Stimulated activated CD8-positive, alpha-beta memory T cell treated with anti-CD3 and anti-CD28 coated beads, Interleukin-4, amount 100 ng/mL, for 24 hours (primary cell): ENCODE data around the gene SGTB.
"Not testable (repeated sequence)": the region's sequence is repeated elsewhere in the genome, so short reads cannot be mapped to it uniquely, and the experiment has no call there.

Experiments
- DNase-seq: peaks from one replicate; pipeline ENCODE4 v3.0.0-alpha.2; 2020; ENCODE audit warnings: low read depth

The SGTB gene

DNA sequence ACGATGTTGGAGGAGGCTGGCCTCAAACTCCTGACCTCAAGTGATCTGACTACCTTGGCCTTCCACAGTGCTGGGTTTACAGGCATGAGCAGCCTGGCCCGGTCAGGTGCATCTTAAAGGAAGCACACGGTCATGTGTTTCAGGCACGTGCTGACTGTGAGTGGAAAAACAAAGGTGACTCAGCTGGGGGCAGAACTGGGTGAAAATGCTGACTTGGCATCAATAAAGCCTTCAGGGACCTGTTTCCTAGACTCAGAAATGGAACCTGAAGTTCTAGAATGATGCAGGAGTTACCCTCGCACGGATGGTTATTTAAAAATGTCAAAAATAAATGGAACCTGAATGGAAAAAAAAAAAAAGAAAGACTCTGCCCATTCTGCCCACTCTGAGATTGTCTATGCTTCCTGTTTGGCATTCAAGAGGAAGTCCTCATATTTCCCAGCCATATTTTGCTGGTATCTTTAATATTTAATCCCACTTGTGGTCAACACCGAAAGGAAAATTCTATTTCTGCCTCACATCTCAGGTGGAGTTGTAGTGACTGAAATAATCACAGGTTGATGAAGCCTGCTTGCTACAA is 12.4 kb upstream of the SGTB start:
- not testable (repeated sequence) for DNase-seq

DNA sequence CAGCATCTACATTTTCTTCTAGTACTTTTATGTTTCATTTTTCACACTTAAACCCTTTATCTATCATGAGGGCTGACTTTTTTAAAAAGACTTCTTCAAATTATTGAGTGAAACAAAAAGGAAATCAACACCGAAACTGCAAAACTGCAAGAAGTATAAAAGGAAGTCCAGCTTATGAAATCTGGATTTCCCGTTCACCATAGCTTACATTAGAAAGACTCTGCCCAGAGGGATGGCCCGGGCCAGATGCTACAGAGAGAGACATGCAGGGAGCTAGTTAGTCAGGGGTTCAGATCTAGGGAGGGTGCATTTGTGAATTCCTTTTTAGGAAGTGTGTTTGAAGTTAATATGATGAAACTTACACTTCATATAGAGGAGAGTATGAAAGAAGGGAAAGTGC is 10.1 kb upstream of the SGTB start:
- not testable (repeated sequence) for DNase-seq

DNA sequence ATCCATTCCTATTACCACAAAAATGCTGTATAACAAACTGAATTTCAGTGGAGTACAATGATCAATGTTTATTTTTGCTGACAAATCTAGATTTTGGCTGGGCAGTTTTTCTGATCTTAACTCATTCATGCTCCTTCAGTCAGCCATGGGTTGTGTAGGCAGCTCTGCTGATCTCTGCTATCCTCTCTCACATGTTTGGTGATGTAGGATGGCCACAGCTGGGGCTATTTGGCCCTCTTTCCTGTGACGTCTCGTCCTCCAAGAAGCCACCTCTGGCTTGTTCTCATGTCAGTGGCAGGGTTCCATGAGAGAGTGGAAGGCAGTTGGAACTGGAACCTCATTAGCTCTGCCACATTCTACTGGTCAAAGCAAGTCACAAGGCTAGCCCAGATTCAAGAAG is 9.0 kb upstream of the SGTB start:
- no peak for DNase-seq

DNA sequence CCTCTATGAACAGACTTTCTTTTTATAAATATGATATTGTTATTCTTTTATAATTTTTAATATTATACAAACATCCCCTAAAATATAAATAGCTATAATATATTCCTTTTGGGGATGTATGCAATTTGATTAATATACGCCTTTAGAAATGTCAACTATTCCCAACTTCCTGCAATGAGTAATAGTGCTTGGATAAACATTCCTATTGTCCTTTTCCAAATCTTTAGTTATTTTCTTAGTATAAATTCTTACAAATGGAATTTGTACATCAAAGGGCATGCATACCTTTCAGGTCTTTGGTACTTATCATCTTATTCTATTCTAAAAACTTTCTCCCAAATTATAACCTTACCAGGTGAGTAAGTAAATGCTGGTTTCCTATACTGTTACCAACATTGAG is 6.3 kb upstream of the SGTB start:
- no peak for DNase-seq

DNA sequence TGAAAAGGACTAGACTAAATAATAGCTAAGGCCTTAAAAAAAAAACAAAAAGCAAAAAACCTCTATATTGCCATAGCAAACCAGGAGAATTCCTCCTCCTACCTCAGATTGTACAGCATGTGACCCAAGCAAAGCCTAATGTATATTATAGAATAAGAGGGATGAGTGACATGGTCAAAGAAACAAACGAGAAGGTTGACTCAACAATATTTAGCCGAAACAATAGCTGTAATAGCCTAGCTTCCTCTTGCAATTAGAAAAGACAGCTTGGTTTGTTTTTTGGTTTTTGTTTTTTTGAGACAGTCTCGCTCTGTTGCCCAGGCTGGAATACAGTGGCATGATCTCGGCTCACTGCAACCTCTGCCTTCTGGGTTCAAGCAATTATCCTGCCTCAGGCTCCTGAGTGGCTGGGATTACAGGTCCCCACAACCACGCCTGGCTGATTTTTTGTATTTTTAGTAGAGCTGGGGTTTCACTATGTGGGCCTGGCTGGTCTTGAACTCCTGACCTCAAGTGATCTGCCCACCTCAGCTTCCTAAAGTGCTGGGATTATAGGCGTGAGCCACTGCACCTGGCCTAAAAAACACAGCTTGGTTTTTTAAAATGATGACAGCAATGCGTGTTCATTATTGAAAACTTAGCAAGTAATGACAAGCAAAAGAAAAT is 5.7 kb upstream of the SGTB start:
- no peak for DNase-seq

DNA sequence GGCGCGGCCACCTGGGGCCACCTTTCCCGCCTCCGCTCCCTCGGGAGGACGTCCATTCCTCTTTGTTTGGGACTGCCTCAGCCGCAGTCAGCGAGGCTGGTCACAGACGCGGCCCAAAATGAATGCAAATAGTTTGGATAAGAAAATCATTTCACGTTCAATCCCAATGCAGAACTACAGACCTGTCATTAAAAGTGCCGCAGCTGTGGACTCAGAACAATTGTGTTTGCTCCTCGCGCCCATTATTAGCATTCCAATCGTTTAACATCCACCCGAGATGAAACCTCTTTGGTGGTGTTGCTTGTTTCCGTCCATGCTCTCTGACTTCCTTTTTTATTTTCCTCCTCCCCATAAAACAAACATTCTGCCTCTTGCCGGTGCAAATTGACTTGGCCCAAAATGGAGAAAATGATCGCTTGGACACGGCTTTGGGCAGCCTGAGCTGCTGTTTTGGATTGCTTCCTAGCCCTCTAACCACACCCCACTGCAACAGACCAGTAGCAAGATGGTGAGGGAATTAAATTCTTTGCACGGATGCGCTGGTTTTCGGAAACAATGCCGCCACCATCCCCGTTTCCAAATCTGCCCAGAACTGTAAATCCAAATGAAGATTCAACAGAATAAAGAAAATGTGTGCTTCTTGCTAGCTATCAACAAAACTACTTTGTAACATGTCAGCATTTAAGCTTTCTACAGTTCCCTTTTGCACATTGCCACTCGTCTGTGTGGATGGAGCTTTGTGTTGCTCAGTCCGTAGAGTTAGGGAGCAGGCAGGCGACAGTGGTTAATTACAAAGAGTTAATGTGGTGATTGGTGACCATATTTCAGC is 880 bp upstream of the SGTB start:
- DNase-seq, result no peak

DNA sequence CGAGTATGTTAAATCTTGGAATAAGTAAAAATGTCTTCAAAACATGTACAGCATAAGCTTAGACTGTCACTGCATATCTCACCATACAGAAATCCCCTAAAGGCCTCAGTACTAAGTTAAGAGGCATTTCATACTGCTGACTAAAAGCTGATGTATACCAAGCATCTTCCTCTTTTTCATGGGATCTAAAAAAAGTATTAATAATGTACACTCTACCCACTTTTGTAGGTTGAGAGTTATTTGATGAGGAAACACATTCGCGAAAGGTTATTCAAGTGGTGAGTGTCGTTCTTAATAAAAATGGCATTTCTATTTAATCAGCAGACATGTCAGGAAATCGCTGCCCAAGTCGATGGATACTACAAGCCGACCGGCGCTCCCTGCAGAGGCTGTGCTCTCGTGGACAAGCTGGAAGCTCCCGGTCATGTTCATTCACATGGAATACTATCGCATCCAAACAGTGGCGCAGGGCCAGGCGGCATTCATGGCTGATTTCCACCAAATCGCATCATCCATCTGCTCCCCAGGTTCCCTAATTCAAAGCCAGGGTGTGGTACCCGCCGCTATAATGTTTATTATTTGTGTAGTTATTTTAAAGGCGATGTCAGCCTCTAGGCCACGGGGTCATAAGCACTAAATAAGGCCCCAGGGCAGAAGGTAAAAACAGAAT is 724 bp downstream of the SGTB start:
- no peak for DNase-seq

DNA sequence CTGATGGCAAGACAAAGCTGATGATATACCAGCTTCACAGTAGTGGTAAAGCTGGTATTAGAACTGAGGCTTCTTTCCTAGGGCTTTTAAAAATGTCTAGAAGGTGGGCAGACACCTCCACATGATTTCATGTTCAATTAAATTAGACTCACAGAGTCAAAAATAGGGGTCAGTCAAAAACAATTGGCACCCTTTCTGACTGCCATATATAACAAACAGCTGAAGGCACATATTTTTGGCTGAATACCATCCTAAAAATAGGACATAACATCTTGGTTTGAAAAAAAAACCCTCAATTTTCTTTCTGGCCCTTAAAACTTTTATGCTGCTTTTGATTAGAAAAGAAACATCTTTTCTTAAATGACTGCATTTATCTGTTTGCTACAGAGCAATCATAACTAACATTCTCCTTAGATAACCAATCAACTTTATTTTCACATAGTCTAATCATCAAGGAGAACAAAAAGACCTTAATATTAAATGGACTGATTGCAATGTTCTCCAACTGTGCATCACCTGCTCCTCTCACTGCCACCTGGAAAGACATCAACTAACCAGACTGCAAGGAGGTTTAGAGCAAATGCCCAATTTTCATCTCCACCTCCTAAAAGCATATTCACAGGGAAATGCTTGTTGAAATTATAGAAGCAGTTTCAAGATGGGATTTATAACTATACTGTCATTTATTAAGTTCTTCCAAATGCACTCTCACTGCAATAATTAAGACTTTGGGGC is 3.2 kb downstream of the SGTB start:
- no peak for DNase-seq

DNA sequence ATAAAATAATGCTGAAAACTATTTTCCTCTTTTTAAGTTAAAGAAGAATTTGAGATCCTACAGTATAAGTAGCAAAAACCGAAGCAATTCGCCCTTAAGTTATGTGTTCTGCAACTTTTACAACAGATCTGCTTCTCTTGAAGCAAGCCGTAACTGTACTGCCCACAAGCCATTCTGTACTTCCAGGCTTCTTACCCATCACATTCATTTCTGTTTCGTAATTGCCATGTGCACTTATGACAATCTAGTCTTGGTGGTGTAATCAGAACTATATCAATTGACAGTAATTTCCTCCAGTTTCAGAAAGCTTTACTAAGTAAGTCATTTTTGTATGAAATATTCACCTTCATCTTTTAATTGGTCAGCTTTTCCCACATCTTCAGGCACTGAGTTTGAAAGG is 13.8 kb downstream of the SGTB start:
- no peak for DNase-seq

DNA sequence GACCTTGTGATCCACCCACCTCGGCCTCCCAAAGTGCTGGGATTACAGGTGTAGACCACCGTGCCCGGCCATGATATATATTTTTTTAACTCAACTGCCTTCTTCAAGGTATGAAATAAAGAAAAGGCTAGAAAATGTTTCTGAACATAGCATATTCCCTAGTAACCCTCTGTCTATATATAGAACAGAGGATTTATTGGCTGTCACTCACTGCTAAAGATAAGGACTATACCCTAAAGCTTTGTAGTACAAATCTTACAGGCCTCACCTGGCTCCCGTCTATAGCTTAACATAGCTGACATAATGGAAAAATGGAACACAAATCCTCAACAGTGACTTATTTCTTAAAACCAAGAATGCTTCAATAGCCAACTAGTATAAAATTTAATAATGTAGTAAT is 14.2 kb downstream of the SGTB start:
- no peak for DNase-seq

DNA sequence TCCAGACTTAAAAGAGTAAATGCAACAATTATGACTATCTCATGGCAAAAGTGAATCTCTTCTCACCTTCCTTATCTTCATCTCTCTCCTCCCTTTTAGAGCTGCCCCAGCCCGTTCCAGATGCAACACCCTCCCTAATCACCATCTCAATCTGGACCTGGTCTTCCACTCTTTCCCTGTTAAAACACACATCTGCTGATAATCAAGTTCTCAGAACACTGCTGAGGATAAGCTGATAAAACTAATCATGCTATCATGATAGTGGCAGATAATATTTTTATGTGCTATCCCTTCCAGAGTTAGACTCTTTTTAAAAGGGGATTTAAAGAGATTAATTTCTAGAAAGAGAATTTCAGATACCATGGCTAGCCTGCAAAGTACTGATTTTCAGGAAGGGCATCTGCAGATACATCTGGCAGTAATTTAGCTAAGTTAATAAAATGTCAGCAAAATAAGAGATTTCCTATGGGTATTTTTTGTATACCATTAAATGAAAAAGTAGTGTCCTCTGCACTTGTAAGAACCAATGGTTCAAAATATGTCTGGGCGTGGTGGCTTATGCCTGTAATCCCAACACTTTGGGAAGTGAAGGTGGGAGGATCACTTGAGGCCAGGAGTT is 17.2 kb downstream of the SGTB start:
- DNase-seq, result no peak

DNA sequence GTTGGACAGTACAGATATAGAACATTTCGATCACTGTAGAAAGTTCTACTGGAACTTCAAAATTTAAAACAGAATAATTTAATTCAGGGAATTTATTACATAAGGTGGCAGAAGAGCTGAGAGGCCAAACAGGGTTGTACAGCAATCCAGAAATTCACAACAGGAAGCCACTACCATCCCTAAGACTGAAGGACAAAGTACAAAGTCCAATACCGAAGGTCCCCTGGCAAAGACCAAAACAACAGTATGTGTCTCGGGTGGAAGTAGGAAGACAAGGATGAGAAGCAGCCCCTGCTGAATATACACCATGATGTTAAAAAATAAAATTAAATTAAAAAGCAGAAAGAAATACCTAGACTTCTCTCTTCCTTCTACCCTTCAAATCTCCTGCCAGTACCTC is 19.9 kb downstream of the SGTB start:
- DNase-seq, result no peak

DNA sequence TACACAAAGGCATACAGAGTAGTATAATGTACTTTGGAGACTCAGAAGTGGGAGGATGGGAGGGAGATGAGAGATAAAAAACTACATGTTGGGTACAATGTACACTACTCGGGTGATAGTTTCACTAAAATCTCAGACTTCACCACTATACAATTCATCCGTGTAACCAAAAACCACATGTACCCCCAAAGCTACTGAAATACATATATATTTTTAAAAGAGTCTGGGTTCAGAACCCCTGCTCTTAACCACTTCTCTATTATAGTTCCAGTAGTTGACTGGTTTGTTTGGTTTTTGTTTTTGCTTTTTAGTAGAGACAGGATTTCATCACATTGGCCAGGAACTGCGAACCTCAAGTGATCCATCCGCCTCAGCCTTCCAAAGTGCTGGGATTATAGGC is 22.6 kb downstream of the SGTB start:
- no peak for DNase-seq

DNA sequence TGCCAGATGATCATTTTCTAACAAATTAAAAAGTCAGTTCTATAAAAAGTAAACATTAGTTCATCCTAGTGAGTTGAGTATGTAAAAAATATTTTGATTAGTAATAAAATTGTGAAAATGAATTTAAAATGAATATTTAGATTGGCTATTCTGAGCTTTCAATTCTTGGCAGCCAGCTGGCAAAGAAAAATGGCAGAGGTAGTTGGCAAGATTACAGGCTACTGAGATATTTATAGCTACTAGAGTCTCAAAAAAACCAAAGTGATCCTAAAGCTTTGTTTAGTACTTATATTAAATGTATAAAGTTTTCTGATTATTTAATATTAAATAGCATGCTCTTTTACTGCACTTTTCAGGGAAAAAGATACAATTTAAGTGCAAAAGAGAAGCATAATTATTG is 25.0 kb downstream of the SGTB start:
- no peak for DNase-seq

DNA sequence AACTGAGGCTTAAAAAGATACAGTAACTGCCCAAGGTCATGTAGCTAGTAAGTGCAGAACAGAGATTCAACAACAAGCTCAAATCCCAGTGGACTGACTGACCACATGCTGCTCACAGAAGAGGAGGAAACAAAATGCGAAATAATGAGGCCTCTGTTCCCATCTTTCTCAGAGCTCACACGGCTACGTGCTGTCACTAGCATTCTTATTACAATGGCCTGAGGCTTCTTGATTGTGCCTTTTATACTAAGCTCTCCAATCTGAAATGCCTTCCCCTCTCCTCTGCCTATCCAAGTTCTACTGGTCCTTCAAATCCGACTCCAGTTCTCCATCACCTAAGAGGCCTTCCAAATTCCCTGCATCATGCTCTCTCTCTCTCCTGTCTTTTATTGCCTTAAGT is 26.0 kb downstream of the SGTB start:
- no peak for DNase-seq

DNA sequence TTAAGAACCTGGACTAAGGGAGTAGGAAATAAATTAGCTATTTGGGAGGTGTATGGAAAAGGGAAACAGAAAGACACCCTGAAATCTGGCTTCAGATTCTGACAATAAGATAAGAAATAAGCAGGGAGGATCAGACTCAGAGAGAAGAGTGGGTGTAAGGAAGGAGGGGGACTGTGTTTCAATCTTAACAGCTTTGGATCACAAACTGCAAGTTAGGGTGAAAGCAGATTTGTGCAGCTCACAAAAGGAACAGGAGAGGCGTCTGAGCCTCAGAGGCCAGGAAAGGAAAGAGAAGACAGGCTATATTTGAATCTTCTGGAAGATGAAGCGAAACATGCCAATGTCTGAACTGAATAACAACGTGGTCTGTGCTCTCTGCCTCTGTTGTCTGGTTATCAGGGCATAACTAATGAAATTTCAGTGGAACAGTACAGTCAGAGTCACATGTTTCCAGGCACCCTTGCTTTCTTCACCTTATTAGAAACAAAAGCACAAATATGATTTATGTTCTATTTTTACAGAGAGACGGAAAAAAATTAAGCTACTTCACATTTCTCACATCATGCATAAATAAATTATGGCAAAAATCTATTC is 26.6 kb downstream of the SGTB start:
- no peak for DNase-seq

DNA sequence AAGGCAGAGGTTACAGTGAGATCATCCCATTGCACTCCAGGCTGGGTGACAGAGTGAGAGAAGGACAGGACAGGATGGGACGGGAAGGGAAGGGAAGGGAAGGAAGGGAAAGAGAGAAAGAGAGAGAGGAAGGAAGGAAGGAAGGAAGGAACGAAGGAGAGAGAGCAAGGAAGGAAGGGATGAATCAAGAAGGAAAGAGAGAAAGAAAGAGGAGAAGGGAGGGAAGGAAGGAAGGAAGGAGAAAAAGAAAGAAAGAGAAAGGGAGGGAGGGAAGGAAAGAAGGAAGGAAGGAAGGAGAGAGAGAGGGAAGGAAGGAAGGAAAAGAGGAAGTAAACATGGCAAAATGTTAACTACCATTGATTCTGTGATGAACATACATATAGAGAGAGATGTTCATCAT is 28.8 kb downstream of the SGTB start:
- DNase-seq, result no peak

DNA sequence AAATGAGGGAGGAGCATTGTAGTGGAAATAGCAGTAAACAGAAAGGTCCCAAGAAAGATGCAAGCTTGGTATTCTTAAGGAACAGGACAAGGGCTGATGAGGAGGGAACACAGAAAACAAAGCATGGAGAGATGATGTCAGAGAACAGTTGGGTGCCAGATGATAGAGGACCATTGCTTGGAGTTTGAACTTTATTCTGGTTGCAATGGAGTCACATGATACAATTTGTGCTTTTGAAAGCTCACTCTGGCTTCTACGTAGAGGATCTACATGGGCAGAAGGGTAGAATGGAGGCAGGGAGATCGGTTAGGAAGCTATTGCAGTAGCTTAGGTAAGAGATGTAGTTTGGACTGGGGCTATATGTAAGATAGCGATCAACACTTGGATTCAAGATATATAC is 39.8 kb downstream of the SGTB start:
- no peak for DNase-seq

DNA sequence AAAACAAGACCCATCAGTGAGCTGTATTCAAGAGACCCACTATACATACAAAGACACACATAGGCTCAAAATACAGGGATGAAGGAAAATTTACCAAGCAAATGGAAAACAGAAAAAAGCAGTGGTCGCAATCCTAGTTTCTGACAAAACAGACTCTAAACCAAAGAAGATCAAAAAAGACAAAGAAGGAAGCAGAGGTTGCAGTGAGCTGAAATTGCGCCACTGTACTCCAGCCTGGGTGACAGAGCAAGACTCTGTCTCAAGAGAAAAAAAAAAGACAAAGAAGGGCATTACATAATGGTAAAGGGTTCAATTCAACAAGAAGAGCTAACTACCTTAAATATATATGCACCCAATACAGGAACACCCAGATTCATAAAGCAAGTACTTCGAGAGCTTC is 45.9 kb downstream of the SGTB start:
- not testable (repeated sequence) for DNase-seq

DNA sequence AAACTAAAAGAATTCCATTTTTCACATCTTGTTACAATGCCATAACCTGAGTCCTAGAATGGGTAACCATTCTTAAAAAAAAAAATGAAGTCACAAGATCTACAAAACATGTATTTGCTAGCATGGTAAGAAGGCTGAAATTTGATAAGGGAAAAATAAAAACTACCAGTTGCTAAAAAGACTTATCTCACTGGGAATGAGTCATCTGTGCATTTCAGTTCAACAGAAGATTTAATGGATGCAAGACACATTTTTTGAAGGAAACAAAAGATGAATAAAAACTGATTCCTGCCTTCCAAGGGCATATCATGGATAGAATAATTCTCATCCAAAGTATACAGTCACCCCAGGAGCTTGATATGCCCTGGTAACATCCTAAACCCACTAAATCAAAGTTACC is 47.2 kb downstream of the SGTB start:
- DNase-seq, result no peak

DNA sequence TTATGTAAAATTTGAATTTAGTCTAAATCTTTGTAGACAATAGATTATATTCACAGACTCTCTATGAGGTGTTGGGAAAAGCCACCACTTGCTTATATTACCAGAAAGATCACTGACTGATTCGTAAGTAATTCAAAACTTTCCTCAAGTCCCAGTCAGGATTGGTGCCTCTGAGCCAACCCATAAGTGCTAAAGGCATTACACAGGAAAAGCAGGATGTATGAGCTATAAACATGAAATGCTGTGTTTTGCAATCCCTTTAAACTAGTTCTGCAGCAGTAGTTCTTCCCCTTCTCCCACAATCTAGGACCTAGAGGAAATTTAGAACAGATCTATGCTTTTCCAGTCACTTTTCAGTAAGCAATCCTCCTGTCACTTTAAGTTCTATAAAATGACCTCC is 49.1 kb downstream of the SGTB start:
- no peak for DNase-seq
